Gastroesophageal sphincter (tissue), 4 donors: Measurements from ENCODE around the gene MET. TPM values are rescaled to one million over a fixed set of nuclear protein-coding genes. Genes with fewer than 3 reads are reported as not detected.

Experiments
- ATAC-seq: fragments of 150-250 bp; one replicate; pipeline ENCODE4 v1.9.1; 2016; ENCODE audit warnings: mild to moderate bottlenecking, moderate library complexity
- H3K27ac ChIP-seq, 4 donors: fragments of 200-600 bp; sonication (generic) in 3 of 4; 1 replicate in 3 of 4; 2 replicates in 1 of 4; pipeline ENCODE4 v1.5.1; 2016 to 2019
- H3K27me3 ChIP-seq: fragments of 200-600 bp; sonication (generic); one replicate; pipeline ENCODE4 v1.5.1; 2019
- H3K36me3 ChIP-seq, 2 donors: fragments of 200-600 bp; sonication (generic); one replicate each; pipeline ENCODE4 v1.5.1; 2019; ENCODE audit warnings: control low read depth in 1 of 2
- H3K4me1 ChIP-seq, 3 donors: fragments of 200-600 bp; sonication (generic); 1 replicate in 2 of 3; 2 replicates in 1 of 3; pipeline ENCODE4 v1.5.1; 2016 to 2019; ENCODE audit warnings: control low read depth in 2 of 3
- H3K4me3 ChIP-seq, 2 donors: fragments of 200-600 bp; sonication (generic); one replicate each; pipeline ENCODE4 v1.5.1; 2019; ENCODE audit warnings: mild to moderate bottlenecking in 1 of 2, moderate library complexity in 1 of 2
- H3K9me3 ChIP-seq, 3 donors: fragments of 200-600 bp; sonication (generic); one replicate each; pipeline ENCODE4 v1.5.1; 2017 to 2019; ENCODE audit warnings: control low read depth in 2 of 3
- CTCF ChIP-seq, 4 experiments: fragments of 200-600 bp in 2 of 4; fragments of 450-650 bp in 2 of 4; sonication (generic) in 1 of 4; IDR thresholded peaks; one replicate each; pipeline ENCODE4 v1.5.1; 2017 to 2019; ENCODE audit warnings: antibody characterized with exemption in 4 of 4, mild to moderate bottlenecking in 2 of 4, moderate library complexity in 2 of 4
- EP300 ChIP-seq: sonication (generic); formaldehyde crosslinking; IDR thresholded peaks from one replicate; pipeline ENCODE4 v1.6.1; 2017; ENCODE audit warnings: antibody characterized with exemption, mild to moderate bottlenecking
- POLR2A ChIP-seq, 2 donors: fragments of 450-650 bp; IDR thresholded peaks; one replicate each; pipeline ENCODE4 v1.6.1; 2017; ENCODE audit warnings: antibody characterized with exemption in 2 of 2, mild to moderate bottlenecking in 2 of 2, moderate library complexity in 1 of 2
- POLR2AphosphoS5 ChIP-seq: sonication (generic); formaldehyde crosslinking; IDR thresholded peaks from one replicate; pipeline ENCODE4 v1.6.1; 2017; ENCODE audit warnings: antibody characterized with exemption
- WGBS, 2 donors: methylation state at CpG; one replicate each; pipeline ENCODE4 v1.1.5; 2018; ENCODE audit warnings: low coverage in 1 of 2; 5-methylcytosine and 5-hydroxymethylcytosine counted together
- total RNA-seq, 4 donors: library from RNA; depleted of rRNA; stranded (reverse); fragments of >200 nt; gene quantifications; one replicate each; pipeline ENCODE4 v1.1.0, GENCODE V29; 2016

Gene MET
- total RNA-seq, 4 donors from 2014 or later, result 5.8 to 27.2 (median 21.3) TPM

DNA sequence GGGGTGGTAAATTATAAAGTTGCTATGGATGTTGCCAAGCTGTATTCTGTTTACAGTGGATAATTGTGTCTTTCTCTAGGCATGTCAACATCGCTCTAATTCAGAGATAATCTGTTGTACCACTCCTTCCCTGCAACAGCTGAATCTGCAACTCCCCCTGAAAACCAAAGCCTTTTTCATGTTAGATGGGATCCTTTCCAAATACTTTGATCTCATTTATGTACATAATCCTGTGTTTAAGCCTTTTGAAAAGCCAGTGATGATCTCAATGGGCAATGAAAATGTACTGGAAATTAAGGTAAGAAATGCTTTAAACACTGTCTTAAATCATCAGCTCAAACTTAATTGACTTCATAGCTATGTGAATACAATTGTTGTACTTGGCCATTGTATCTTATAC is 91.0 kb downstream of the MET start:
- 90 to 100% methylated on average over 1 of the region's 1 CpG for WGBS, 2 donors
- no peak for TF ChIP-seq POLR2A (IDR thresholded peaks at IDR 0.05)
- TF ChIP-seq CTCF (IDR thresholded peaks at IDR 0.05), result no peak
- TF ChIP-seq POLR2AphosphoS5, result no peak
- no peak for TF ChIP-seq EP300

GRCh38 chr7:116763647-116764046 is 91.7 kb downstream of the MET start:
- no peaks in the 10 kb centered on the region for H3K4me1 ChIP-seq

More for the DNA sequence above, 91.0 kb downstream of the MET start:
- Histone ChIP-seq H3K4me3 (no peak overlapping the region), H3K27ac (no peak overlapping the region), H3K4me1 (no peaks in the 10 kb centered on the region), H3K27me3 (no peaks in the 10 kb centered on the region), H3K9me3 (no peaks in the 10 kb centered on the region), H3K36me3 (no peaks in the 10 kb centered on the region)
- no peak for ATAC-seq

GRCh38 chr7:116766881-116767280 is 94.9 kb downstream of the MET start:
- no peak overlapping the region for H3K27ac ChIP-seq
- 79 to 100% methylated on average over 2 of the region's 3 CpGs for WGBS, 2 donors
- TF ChIP-seq POLR2AphosphoS5 (no peak), EP300 (no peak), CTCF (IDR thresholded peaks at IDR 0.05) (no peak), POLR2A (IDR thresholded peaks at IDR 0.05) (no peak)
- no peaks in the 10 kb centered on the region for H3K36me3 ChIP-seq
- H3K27me3 ChIP-seq, result no peaks in the 10 kb centered on the region
- no peak overlapping the region for H3K4me3 ChIP-seq
- no peak for ATAC-seq
- H3K9me3 ChIP-seq, result no peaks in the 10 kb centered on the region
- peaks cover 0 to 11% (median 2%) of the 10 kb centered on the region in 3 donors for H3K4me1 ChIP-seq

More at GRCh38 chr7:116763647-116764046, 91.7 kb downstream of the MET start:
- no peak for ATAC-seq
- Histone ChIP-seq H3K36me3 (no peaks in the 10 kb centered on the region), H3K4me3 (no peak overlapping the region), H3K9me3 (no peaks in the 10 kb centered on the region), H3K27ac (no peak overlapping the region), H3K27me3 (no peaks in the 10 kb centered on the region)
- 75 to 83% methylated on average over 1 of the region's 1 CpG for WGBS, 2 donors
- TF ChIP-seq EP300 (no peak), POLR2A (IDR thresholded peaks at IDR 0.05) (no peak), CTCF (IDR thresholded peaks at IDR 0.05) (no peak), POLR2AphosphoS5 (no peak)

DNA sequence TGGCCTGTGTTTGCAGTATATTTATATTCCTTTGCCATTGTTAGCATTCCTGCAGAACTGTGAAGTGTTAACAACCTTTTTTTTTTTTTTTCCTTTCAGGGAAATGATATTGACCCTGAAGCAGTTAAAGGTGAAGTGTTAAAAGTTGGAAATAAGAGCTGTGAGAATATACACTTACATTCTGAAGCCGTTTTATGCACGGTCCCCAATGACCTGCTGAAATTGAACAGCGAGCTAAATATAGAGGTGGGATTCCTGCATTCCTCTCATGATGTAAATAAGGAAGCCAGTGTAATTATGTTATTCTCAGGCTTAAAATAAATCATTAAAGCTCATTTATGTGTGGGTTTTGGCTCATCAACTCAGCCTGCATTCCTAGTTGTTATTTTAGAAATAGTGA is 97.5 kb downstream of the MET start:
- no peaks in the 10 kb centered on the region for H3K9me3 ChIP-seq
- H3K27ac ChIP-seq, result no peak overlapping the region
- no peak for TF ChIP-seq POLR2AphosphoS5
- TF ChIP-seq EP300, result no peak
- no peak for TF ChIP-seq CTCF (IDR thresholded peaks at IDR 0.05)
- no peak for TF ChIP-seq POLR2A (IDR thresholded peaks at IDR 0.05)
- no peak for ATAC-seq
- no peaks in the 10 kb centered on the region for H3K36me3 ChIP-seq
- peaks cover 0 to 11% (median 2%) of the 10 kb centered on the region in 3 donors for H3K4me1 ChIP-seq
- no peaks in the 10 kb centered on the region for H3K27me3 ChIP-seq
- no peak overlapping the region for H3K4me3 ChIP-seq
- WGBS, 2 donors, result 35 to 58% methylated on average over 3 of the region's 3 CpGs

DNA sequence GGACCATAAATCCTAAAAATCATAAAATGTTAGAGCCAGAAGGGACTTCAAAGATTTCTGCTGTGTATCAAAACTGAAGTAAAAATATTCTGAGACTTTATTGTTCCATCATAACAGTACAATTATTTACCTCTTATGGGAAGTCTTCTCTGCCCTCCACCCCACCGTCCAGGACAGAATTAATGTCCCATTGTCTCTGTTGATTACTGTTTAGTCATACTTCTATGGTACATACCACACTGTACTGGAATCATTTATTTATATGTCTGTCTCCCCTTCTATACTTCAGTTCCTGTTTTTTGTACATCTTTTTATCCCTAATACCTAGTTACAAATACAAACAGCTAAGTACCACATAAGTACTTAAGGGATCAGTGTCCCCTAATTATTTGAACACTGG is 98.9 kb downstream of the MET start:
- no peak for ATAC-seq
- WGBS, 2 donors, result 75 to 83% methylated on average over 1 of the region's 1 CpG
- H3K36me3 ChIP-seq, result no peaks in the 10 kb centered on the region
- H3K27ac ChIP-seq, result no peak overlapping the region
- TF ChIP-seq POLR2A (IDR thresholded peaks at IDR 0.05) (no peak), POLR2AphosphoS5 (no peak), EP300 (no peak), CTCF (IDR thresholded peaks at IDR 0.05) (no peak)
- H3K4me3 ChIP-seq, result no peak overlapping the region
- H3K9me3 ChIP-seq, result no peaks in the 10 kb centered on the region
- peaks cover 0 to 11% (median 2%) of the 10 kb centered on the region in 3 donors for H3K4me1 ChIP-seq
- H3K27me3 ChIP-seq, result no peaks in the 10 kb centered on the region
